Trophoblast cell (in vitro differentiated cells and primary cell): ENCODE measurements around the gene PODN.

Experiments
- DNase-seq, 2 donors: peaks; one replicate each; pipeline ENCODE4 v3.0.0-alpha.2; 2016
- H2AFZ ChIP-seq: 2 replicates; pipeline ENCODE4 v1.6.1; 2013; ENCODE audit warnings: low read length, moderate library complexity, mild to moderate bottlenecking; ENCODE audit not compliant: insufficient read depth, poor library complexity
- H2AK5ac ChIP-seq: 2 replicates; pipeline ENCODE4 v1.6.1; 2013; ENCODE audit warnings: mild to moderate bottlenecking, low read length
- H2BK120ac ChIP-seq: 2 replicates; pipeline ENCODE4 v1.6.1; 2013; ENCODE audit warnings: low read length, mild to moderate bottlenecking, moderate library complexity; ENCODE audit not compliant: insufficient read depth, poor library complexity
- H2BK12ac ChIP-seq: 2 replicates; pipeline ENCODE4 v1.6.1; 2013; ENCODE audit warnings: mild to moderate bottlenecking, low read length, moderate library complexity
- H2BK5ac ChIP-seq: 2 replicates; pipeline ENCODE4 v1.6.1; 2013; ENCODE audit warnings: low read length, low read depth, moderate library complexity, mild to moderate bottlenecking; ENCODE audit not compliant: poor library complexity
- H3K14ac ChIP-seq: 2 replicates; pipeline ENCODE4 v1.6.1; 2013; ENCODE audit warnings: mild to moderate bottlenecking, low read length
- H3K18ac ChIP-seq: 2 replicates; pipeline ENCODE4 v1.6.1; 2013; ENCODE audit warnings: mild to moderate bottlenecking, low read length
- H3K23ac ChIP-seq: 2 replicates; pipeline ENCODE4 v1.6.1; 2013; ENCODE audit warnings: low read length
- H3K27ac ChIP-seq: 2 replicates; pipeline ENCODE4 v1.5.1; 2013; ENCODE audit warnings: low read depth, mild to moderate bottlenecking, inconsistent platforms, low read length, moderate library complexity
- H3K27me3 ChIP-seq: 2 replicates; pipeline ENCODE4 v1.6.1; 2013; ENCODE audit warnings: inconsistent platforms, mild to moderate bottlenecking, low read length, moderate library complexity; ENCODE audit not compliant: insufficient read depth
- H3K36me3 ChIP-seq, 2 experiments: 1 replicate in 1 of 2; 2 replicates in 1 of 2; pipeline ENCODE4 v1.6.1; 2013; ENCODE audit warnings: low read length in 2 of 2, mild to moderate bottlenecking in 2 of 2, moderate library complexity in 1 of 2; ENCODE audit not compliant: insufficient read depth in 2 of 2, control insufficient read depth in 1 of 2
- H3K4ac ChIP-seq: 2 replicates; pipeline ENCODE4 v1.6.1; 2013; ENCODE audit warnings: low read depth, mild to moderate bottlenecking, low read length, moderate library complexity
- H3K4me1 ChIP-seq, 2 experiments: 1 replicate in 1 of 2; 2 replicates in 1 of 2; pipeline ENCODE4 v1.6.1; 2013; ENCODE audit warnings: low read length in 2 of 2, mild to moderate bottlenecking in 2 of 2, moderate library complexity in 1 of 2; ENCODE audit not compliant: insufficient read depth in 2 of 2, control insufficient read depth in 1 of 2
- H3K4me2 ChIP-seq: 2 replicates; pipeline ENCODE4 v1.6.1; 2013; ENCODE audit warnings: inconsistent platforms, mild to moderate bottlenecking, low read length, moderate library complexity
- H3K4me3 ChIP-seq: 2 replicates; pipeline ENCODE4 v1.5.1; 2013; ENCODE audit warnings: mild to moderate bottlenecking, low read depth, low read length, inconsistent platforms
- H3K79me1 ChIP-seq: one replicate; pipeline ENCODE4 v1.6.1; 2013; ENCODE audit warnings: low read length
- H3K79me2 ChIP-seq: 2 replicates; pipeline ENCODE4 v1.6.1; 2013; ENCODE audit warnings: low read length, mild to moderate bottlenecking; ENCODE audit not compliant: control insufficient read depth, insufficient read depth, poor library complexity
- H3K9ac ChIP-seq: 2 replicates; pipeline ENCODE4 v1.6.1; 2013; ENCODE audit warnings: mild to moderate bottlenecking, low read length
- H3K9me3 ChIP-seq: 2 replicates; pipeline ENCODE4 v1.6.1; 2013; ENCODE audit warnings: low read depth, mild to moderate bottlenecking, control low read depth, inconsistent platforms, low read length; ENCODE audit not compliant: insufficient read depth
- H4K12ac ChIP-seq: 2 replicates; pipeline ENCODE4 v1.6.1; 2013; ENCODE audit warnings: low read depth, mild to moderate bottlenecking, low read length, moderate library complexity
- H4K8ac ChIP-seq: 2 replicates; pipeline ENCODE4 v1.6.1; 2013; ENCODE audit warnings: low read depth, mild to moderate bottlenecking, low read length, moderate library complexity
- H4K91ac ChIP-seq: one replicate; pipeline ENCODE4 v1.6.1; 2013; ENCODE audit warnings: low read depth, mild to moderate bottlenecking, low read length, moderate library complexity
- WGBS: extraction: QIAGEN DNeasy Blood & Tissue Kit; methylation state at CpG from one replicate; pipeline ENCODE4 v1.1.7; 2013; ENCODE audit warnings: missing lambda C conversion rate; ENCODE audit not compliant: insufficient read length, insufficient coverage; ENCODE audit errors: extremely low coverage; 5-methylcytosine and 5-hydroxymethylcytosine counted together

Gene PODN

GRCh38 chr1:53088616-53089300, 26.7 kb downstream of the PODN start:
- WGBS, result no CpG with 5 or more reads among the region's 19 CpGs
- no peak overlapping the region for H3K18ac ChIP-seq
- H4K12ac ChIP-seq, result no peak overlapping the region

GRCh38 chr1:53089478-53090226, 27.6 kb downstream of the PODN start:
- H4K8ac ChIP-seq, result no peak overlapping the region
- no peak overlapping the region for H2BK120ac ChIP-seq
- H4K91ac ChIP-seq, result no peak overlapping the region
- no peak overlapping the region for H2AFZ ChIP-seq
- H2BK5ac ChIP-seq, result no peak overlapping the region
- peaks cover 3 to 8% of the 10 kb centered on the region in 2 experiments for H3K4me1 ChIP-seq
- WGBS, result no CpG with 5 or more reads among the region's 11 CpGs
- no peak overlapping the region for H4K12ac ChIP-seq
- H3K9me3 ChIP-seq, result no peaks in the 10 kb centered on the region
- no peak overlapping the region for H3K4ac ChIP-seq
- no peak overlapping the region for H3K27ac ChIP-seq
- no peaks in the 10 kb centered on the region for H3K79me2 ChIP-seq
- H3K4me3 ChIP-seq, result no peak overlapping the region
- no peaks in the 10 kb centered on the region for H3K36me3 ChIP-seq
- no peak overlapping the region for H3K9ac ChIP-seq
- DNase-seq, result no peak
- H3K18ac ChIP-seq, result no peak overlapping the region
- no peak overlapping the region for H3K14ac ChIP-seq
- no peaks in the 10 kb centered on the region for H3K79me1 ChIP-seq
- H2AK5ac ChIP-seq, result no peak overlapping the region
- H3K4me2 ChIP-seq, result no peak overlapping the region
- no peak overlapping the region for H2BK12ac ChIP-seq
- H3K27me3 ChIP-seq, result no peaks in the 10 kb centered on the region
- H3K23ac ChIP-seq, result no peak overlapping the region

More at GRCh38 chr1:53088616-53089300, 26.7 kb downstream of the PODN start:
- no peak overlapping the region for H3K14ac ChIP-seq
- no peak overlapping the region for H4K8ac ChIP-seq
- no peak overlapping the region for H2AFZ ChIP-seq
- no peaks in the 10 kb centered on the region for H3K9me3 ChIP-seq
- H2AK5ac ChIP-seq, result no peak overlapping the region
- no peak overlapping the region for H4K91ac ChIP-seq
- H3K9ac ChIP-seq, result no peak overlapping the region
- H3K23ac ChIP-seq, result no peak overlapping the region
- no peaks in the 10 kb centered on the region for H3K36me3 ChIP-seq
- H3K4me2 ChIP-seq, result no peak overlapping the region
- no peaks in the 10 kb centered on the region for H3K27me3 ChIP-seq
- DNase-seq, result no peak
- H3K79me2 ChIP-seq, result no peaks in the 10 kb centered on the region
- H2BK120ac ChIP-seq, result no peak overlapping the region
- peaks cover 3 to 8% of the 10 kb centered on the region in 2 experiments for H3K4me1 ChIP-seq
- no peak overlapping the region for H3K4ac ChIP-seq
- H3K79me1 ChIP-seq, result no peaks in the 10 kb centered on the region
- H3K27ac ChIP-seq, result no peak overlapping the region
- no peak overlapping the region for H3K4me3 ChIP-seq
- no peak overlapping the region for H2BK5ac ChIP-seq
- H2BK12ac ChIP-seq, result no peak overlapping the region

- no peak overlapping the region for H3K23ac ChIP-seq
- peak; percentile 10 to 40 for DNase-seq
- H3K9me3 ChIP-seq, result peaks cover 7% of the 10 kb centered on the region
- WGBS, result no CpG with 5 or more reads among the region's 37 CpGs
- H2BK12ac ChIP-seq, result no peak overlapping the region
- no peak overlapping the region for H2BK5ac ChIP-seq
- H2BK120ac ChIP-seq, result no peak overlapping the region
- no peak overlapping the region for H3K4ac ChIP-seq
- H4K91ac ChIP-seq, result no peak overlapping the region
- H3K36me3 ChIP-seq, result no peaks in the 10 kb centered on the region
- no peaks in the 10 kb centered on the region for H3K27me3 ChIP-seq
- no peak overlapping the region for H3K4me2 ChIP-seq
- H4K12ac ChIP-seq, result no peak overlapping the region
- H3K14ac ChIP-seq, result no peak overlapping the region
- no peak overlapping the region for H2AFZ ChIP-seq
- H3K9ac ChIP-seq, result no peak overlapping the region
- H3K79me2 ChIP-seq, result no peaks in the 10 kb centered on the region
- H4K8ac ChIP-seq, result no peak overlapping the region
- no peak overlapping the region for H3K18ac ChIP-seq
- no peak overlapping the region for H2AK5ac ChIP-seq
- no peak overlapping the region for H3K27ac ChIP-seq
- no peak overlapping the region for H3K4me3 ChIP-seq
- peaks cover 3 to 8% of the 10 kb centered on the region in 2 experiments for H3K4me1 ChIP-seq
- no peaks in the 10 kb centered on the region for H3K79me1 ChIP-seq
Measured at GRCh38 chr1:53090227-53091147, 28.5 kb downstream of the PODN start.

- no peaks in the 10 kb centered on the region for H3K36me3 ChIP-seq
- no peak for DNase-seq
- no peak overlapping the region for H2BK120ac ChIP-seq
- peaks cover 22% of the 10 kb centered on the region for H3K9me3 ChIP-seq
- H3K9ac ChIP-seq, result no peak overlapping the region
- no peak overlapping the region for H3K4ac ChIP-seq
- WGBS, result no CpG with 5 or more reads among the region's 26 CpGs
- no peak overlapping the region for H4K8ac ChIP-seq
- no peak overlapping the region for H4K91ac ChIP-seq
- H3K27me3 ChIP-seq, result no peaks in the 10 kb centered on the region
- no peak overlapping the region for H3K14ac ChIP-seq
- no peak overlapping the region for H3K4me2 ChIP-seq
- H2AK5ac ChIP-seq, result no peak overlapping the region
- H3K4me3 ChIP-seq, result no peak overlapping the region
- no peak overlapping the region for H3K27ac ChIP-seq
- no peaks in the 10 kb centered on the region for H3K79me2 ChIP-seq
- H2AFZ ChIP-seq, result no peak overlapping the region
- H4K12ac ChIP-seq, result no peak overlapping the region
- H3K4me1 ChIP-seq, result peaks cover 3 to 5% of the 10 kb centered on the region in 2 experiments
- no peak overlapping the region for H2BK5ac ChIP-seq
- no peak overlapping the region for H3K18ac ChIP-seq
- no peaks in the 10 kb centered on the region for H3K79me1 ChIP-seq
- no peak overlapping the region for H2BK12ac ChIP-seq
- no peak overlapping the region for H3K23ac ChIP-seq
Measured at GRCh38 chr1:53091841-53092645, 30.0 kb downstream of the PODN start.
